ENCODE data around the gene NIPA2.
A peak's percentile ranks its signal among the peaks of the same experiment; 100 is the strongest.

NIPA2 gene

GRCh38 chr15:22831473-22831872, 7.0 kb upstream of the NIPA2 start:
- DNase-seq (ENCODE audit: low spot score) = no peak
- POLR2A ChIA-PET (ENCODE audit: low non-redundant PET) = no interaction called here
- TF ChIP-seq CTCF (conservative IDR thresholded peaks at IDR 0.05; ENCODE audit: low read depth) = no peak
- no peak overlapping the region for H3K27ac ChIP-seq
- CTCF ChIA-PET = no interaction called here

GRCh38 chr15:22839046-22839695, 705 bp downstream of the NIPA2 start:
- no peak for TF ChIP-seq CTCF (conservative IDR thresholded peaks at IDR 0.05; ENCODE audit: low read depth)
- peak; percentile 29 for DNase-seq (ENCODE audit: low spot score)
- ChIA-PET POLR2A (ENCODE audit: low non-redundant PET) (no interaction called here), CTCF (interaction anchor here (1.1 to 1.2 kb wide), 2 partner anchors 12 to 201 kb away, joined by 4 to 5 read pairs; partner anchors contain the start of gene TUBGCP5)
- H3K27ac ChIP-seq = peak overlapping the region; percentile 96

DNA sequence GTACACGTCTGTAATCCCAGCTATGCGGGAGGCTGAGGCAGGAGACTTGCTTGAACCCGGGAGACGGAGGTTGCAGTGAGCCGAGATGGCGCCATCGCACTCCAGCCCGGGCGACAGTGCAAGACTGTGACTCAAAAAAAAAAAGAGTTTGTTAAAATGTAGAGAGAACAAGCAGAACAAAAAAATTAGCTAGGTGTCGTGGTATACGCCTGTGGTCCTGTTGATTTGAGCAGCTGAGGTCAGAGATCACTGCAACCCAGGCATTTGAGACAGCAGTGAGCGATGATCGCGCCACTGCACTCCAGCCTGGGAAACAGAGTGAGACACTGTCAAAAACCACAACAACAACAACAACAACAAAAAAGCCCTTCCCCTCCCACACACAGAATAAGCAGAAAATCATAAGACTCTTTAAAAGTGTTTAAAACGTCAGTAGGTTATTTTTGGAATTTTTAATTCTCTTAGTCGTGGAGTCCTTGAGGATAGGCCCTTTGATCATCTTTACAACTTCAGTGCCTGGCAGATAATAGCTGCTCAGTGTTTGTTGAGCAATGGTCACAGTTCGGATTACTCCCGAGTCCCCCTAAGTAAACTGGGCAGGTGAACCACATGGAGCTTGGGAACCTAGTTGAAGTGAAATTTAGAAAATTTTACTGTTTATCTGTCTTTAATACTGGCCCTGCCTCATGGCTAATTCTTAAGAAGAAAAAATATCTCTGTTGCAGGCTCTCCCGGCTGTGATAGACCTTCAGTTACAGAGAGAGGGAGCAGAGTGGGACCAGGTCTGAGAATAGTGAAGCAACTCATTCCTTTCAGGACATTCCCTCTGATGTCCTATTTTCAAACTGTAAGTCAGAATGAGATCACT, 6.2 kb downstream of the NIPA2 start:
- peak overlapping the region; percentile 2; the same call in 1 of the 2 replicates for H3K27ac ChIP-seq
- TF ChIP-seq CTCF (conservative IDR thresholded peaks at IDR 0.05; ENCODE audit: low read depth) = no peak
- POLR2A ChIA-PET (ENCODE audit: low non-redundant PET) = no interaction called here

GRCh38 chr15:22845289-22845900, 6.9 kb downstream of the NIPA2 start:
- TF ChIP-seq CTCF (conservative IDR thresholded peaks at IDR 0.05; ENCODE audit: low read depth) = no peak
- CTCF ChIA-PET = no interaction called here
- DNase-seq (ENCODE audit: low spot score) = no peak
- H3K27ac ChIP-seq = no peak overlapping the region
- POLR2A ChIA-PET (ENCODE audit: low non-redundant PET) = no interaction called here

More for the DNA sequence above, 6.2 kb downstream of the NIPA2 start:
- no peak for DNase-seq (ENCODE audit: low spot score)
- CTCF ChIA-PET = interaction anchor here (0.6 kb wide), 1 partner anchor 56 kb away, joined by 4 read pairs; no protein-coding TSS in a partner anchor

- CTCF ChIA-PET = no interaction called here
- TF ChIP-seq CTCF (conservative IDR thresholded peaks at IDR 0.05; ENCODE audit: low read depth) = no peak
- POLR2A ChIA-PET (ENCODE audit: low non-redundant PET) = no interaction called here
- no peak for DNase-seq (ENCODE audit: low spot score)
- H3K27ac ChIP-seq = no peak overlapping the region
Observed at GRCh38 chr15:22846073-22846472, 7.6 kb downstream of the NIPA2 start.

DNA sequence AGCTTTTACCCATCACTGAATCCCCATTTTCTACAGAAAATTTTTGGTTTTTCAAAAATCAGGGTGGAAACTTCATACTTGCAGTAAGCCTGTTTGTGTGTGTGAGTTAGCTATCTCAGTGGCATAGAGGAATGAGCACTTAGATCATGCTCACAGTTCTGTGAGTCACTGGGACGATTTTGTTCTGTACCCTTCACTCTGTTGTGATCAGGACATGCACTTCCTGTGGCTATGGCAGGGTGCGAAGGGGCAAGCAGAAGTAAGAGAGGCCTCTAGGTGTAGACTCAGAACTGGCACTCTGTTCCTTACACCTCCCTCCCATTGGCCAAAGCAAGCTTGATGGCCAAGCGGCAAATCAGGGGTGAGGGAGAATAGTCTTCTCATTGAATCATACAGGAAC, 11.6 kb downstream of the NIPA2 start:
- CTCF ChIA-PET = no interaction called here
- DNase-seq (ENCODE audit: low spot score) = no peak
- POLR2A ChIA-PET (ENCODE audit: low non-redundant PET) = no interaction called here
- no peak overlapping the region for H3K27ac ChIP-seq
- no peak for TF ChIP-seq CTCF (conservative IDR thresholded peaks at IDR 0.05; ENCODE audit: low read depth)

All from RWPE1 (cell line).